SK-N-SH (cell line): ENCODE measurements around the gene OLFM1.

Source experiments
- CTCF ChIP-seq: fragments of 200-600 bp; sonication (generic); IDR thresholded peaks from 2 replicates; pipeline ENCODE4 v1.6.1; 2017; ENCODE audit warnings: antibody characterized with exemption, mild to moderate bottlenecking, moderate library complexity
- POLR2AphosphoS5 ChIP-seq: IDR thresholded peaks from 2 replicates; pipeline ENCODE4 v1.6.1; 2012; ENCODE audit warnings: low read depth, low read length
- TEAD4 ChIP-seq: IDR thresholded peaks from 2 replicates; pipeline ENCODE4 v1.4.0; 2012; ENCODE audit warnings: mild to moderate bottlenecking, borderline replicate concordance; ENCODE audit not compliant: insufficient read depth
- USF1 ChIP-seq: IDR thresholded peaks from 2 replicates; pipeline ENCODE4 v1.4.0; 2012; ENCODE audit warnings: low read depth, borderline replicate concordance

GRCh38 chr9:135038826-135039225 is 48.6 kb upstream of the OLFM1 start:
- TF ChIP-seq USF1 (no peak), TEAD4 (no peak), CTCF (no peak), POLR2AphosphoS5 (no peak)
